Activated effector memory CD4-positive, alpha-beta T cell treated with anti-CD3 and anti-CD28 coated beads, Interleukin-2, amount 50 U/mL, for 16 hours (primary cell): ENCODE results near the gene PSMD13.

Experiments
- DNase-seq: peaks from one replicate; pipeline ENCODE4 v3.0.0-alpha.2; 2020

The PSMD13 gene

GRCh38 chr11:279040-279965, 42.5 kb downstream of the PSMD13 start:
- DNase-seq = peak; percentile 70

GRCh38 chr11:279966-280705, 43.4 kb downstream of the PSMD13 start:
- peak; percentile 82 for DNase-seq

- DNase-seq = peak; percentile 78
These were observed 44.1 kb downstream of the PSMD13 start for GRCh38 chr11:280706-281485.

- no peak for DNase-seq
These were observed 44.8 kb downstream of the PSMD13 start for GRCh38 chr11:281486-282161.

- peak; percentile 48 for DNase-seq
These were observed 45.4 kb downstream of the PSMD13 start for GRCh38 chr11:282171-282570.

GRCh38 chr11:282630-283360, 46.0 kb downstream of the PSMD13 start:
- peak; percentile 59 for DNase-seq

- peak; percentile 44 for DNase-seq
These were observed 46.8 kb downstream of the PSMD13 start for GRCh38 chr11:283405-284104.

- peak; percentile 58 for DNase-seq
These were observed 47.6 kb downstream of the PSMD13 start for GRCh38 chr11:284105-285020.

GRCh38 chr11:285021-285893, 48.5 kb downstream of the PSMD13 start:
- peak; percentile 52 for DNase-seq

- peak; percentile 56 for DNase-seq
These were observed 49.1 kb downstream of the PSMD13 start for GRCh38 chr11:285894-286220.

- peak; percentile 88 for DNase-seq
These were observed 50.4 kb downstream of the PSMD13 start for GRCh38 chr11:286977-287820.

- peak; percentile 85 for DNase-seq
These were observed 51.2 kb downstream of the PSMD13 start for GRCh38 chr11:287821-288477.

- DNase-seq = peak; percentile 88
These were observed 52.0 kb downstream of the PSMD13 start, which contains the start of gene PGGHG for GRCh38 chr11:288478-289397. TSS of gene PGGHG (plus strand) at chr11:289126. CDS start at chr11:289817, 691 bp downstream.

GRCh38 chr11:289398-289711, 52.6 kb downstream of the PSMD13 start:
- peak; percentile 70 for DNase-seq

- DNase-seq = peak; percentile 66
These were observed 53.2 kb downstream of the PSMD13 start for GRCh38 chr11:289712-290620.
